ENCODE results near the gene COL4A2.

DNA sequence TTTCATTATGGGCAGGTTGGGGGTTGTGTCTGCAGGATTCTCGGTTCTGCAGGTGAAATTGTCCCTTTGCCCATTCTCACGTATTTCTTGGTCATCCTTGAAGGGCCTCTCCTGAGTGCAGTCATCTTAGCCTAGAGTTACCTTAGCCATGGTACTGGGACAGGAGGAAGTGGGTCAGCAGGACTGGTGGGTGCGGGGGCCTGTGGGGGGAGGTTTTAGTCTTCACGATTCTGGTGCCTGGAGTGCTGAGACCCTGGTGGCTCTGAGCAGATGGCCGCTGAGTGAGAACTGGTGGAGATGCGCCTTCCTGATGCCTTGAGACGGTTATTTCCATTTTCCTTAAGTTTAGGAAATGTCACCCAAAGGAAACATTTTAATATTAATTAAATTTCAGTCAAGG is 11.8 kb downstream of the COL4A2 start:
- TF ChIP-seq, protein P1, sequence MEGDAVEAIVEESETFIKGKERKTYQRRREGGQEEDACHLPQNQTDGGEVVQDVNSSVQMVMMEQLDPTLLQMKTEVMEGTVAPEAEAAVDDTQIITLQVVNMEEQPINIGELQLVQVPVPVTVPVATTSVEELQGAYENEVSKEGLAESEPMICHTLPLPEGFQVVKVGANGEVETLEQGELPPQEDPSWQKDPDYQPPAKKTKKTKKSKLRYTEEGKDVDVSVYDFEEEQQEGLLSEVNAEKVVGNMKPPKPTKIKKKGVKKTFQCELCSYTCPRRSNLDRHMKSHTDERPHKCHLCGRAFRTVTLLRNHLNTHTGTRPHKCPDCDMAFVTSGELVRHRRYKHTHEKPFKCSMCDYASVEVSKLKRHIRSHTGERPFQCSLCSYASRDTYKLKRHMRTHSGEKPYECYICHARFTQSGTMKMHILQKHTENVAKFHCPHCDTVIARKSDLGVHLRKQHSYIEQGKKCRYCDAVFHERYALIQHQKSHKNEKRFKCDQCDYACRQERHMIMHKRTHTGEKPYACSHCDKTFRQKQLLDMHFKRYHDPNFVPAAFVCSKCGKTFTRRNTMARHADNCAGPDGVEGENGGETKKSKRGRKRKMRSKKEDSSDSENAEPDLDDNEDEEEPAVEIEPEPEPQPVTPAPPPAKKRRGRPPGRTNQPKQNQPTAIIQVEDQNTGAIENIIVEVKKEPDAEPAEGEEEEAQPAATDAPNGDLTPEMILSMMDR (IDR thresholded peaks at IDR 0.05; ENCODE audit: low read length): no peak
- TF ChIP-seq EZH2 (optimal IDR thresholded peaks at IDR 0.05; ENCODE audit: low read depth, low read length): no peak
- TF ChIP-seq EZH2phosphoT487 (IDR thresholded peaks at IDR 0.05; ENCODE audit: low read length): no peak

Data from MM.1S (cell line).